Measurements from ENCODE around the gene PIGU. TPM values are rescaled to one million over a fixed set of nuclear protein-coding genes. Genes with fewer than 3 reads are reported as not detected.

PIGU gene
- total and polyA plus RNA-seq, 7 donors, result 9.5 to 34.2 (median 15.0) TPM

GRCh38 chr20:34552569-34552968 is 124.3 kb downstream of the PIGU start:
- intact Hi-C loops (cut with DNase I), result no loop called here
- DNase-seq, result no peak
- H3K4me3 ChIP-seq, result no peak overlapping the region
- WGBS, 3 donors, result 82 to 88% (median 83%) methylated on average over 6 of the region's 6 CpGs
- no peaks in the 10 kb centered on the region for H3K36me3 ChIP-seq (ENCODE audit: insufficient read depth in 1 of 2, low read depth in 1 of 2)
- no peaks in the 10 kb centered on the region for H3K27me3 ChIP-seq (ENCODE audit: insufficient read depth in 3 of 3, low read length in 2 of 3)
- H3K27ac ChIP-seq, result no peak overlapping the region
- H3K4me1 ChIP-seq, result peaks cover 4% of the 10 kb centered on the region
- ATAC-seq, result no peak
- TF ChIP-seq, protein P1, sequence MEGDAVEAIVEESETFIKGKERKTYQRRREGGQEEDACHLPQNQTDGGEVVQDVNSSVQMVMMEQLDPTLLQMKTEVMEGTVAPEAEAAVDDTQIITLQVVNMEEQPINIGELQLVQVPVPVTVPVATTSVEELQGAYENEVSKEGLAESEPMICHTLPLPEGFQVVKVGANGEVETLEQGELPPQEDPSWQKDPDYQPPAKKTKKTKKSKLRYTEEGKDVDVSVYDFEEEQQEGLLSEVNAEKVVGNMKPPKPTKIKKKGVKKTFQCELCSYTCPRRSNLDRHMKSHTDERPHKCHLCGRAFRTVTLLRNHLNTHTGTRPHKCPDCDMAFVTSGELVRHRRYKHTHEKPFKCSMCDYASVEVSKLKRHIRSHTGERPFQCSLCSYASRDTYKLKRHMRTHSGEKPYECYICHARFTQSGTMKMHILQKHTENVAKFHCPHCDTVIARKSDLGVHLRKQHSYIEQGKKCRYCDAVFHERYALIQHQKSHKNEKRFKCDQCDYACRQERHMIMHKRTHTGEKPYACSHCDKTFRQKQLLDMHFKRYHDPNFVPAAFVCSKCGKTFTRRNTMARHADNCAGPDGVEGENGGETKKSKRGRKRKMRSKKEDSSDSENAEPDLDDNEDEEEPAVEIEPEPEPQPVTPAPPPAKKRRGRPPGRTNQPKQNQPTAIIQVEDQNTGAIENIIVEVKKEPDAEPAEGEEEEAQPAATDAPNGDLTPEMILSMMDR (IDR thresholded peaks at IDR 0.05), result no peak
- H3K9me3 ChIP-seq, result no peaks in the 10 kb centered on the region

- no peak for ATAC-seq
- H3K4me1 ChIP-seq, result no peaks in the 10 kb centered on the region
- H3K27me3 ChIP-seq (ENCODE audit: insufficient read depth in 3 of 3, low read length in 2 of 3), result no peaks in the 10 kb centered on the region
- intact Hi-C loops (cut with DNase I), result no loop called here
- TF ChIP-seq, protein P1 (IDR thresholded peaks at IDR 0.05), result no peak
- 90 to 92% (median 91%) methylated on average over 13 of the region's 13 CpGs for WGBS, 3 donors
- H3K9me3 ChIP-seq, result no peaks in the 10 kb centered on the region
- DNase-seq, result no peak
- no peaks in the 10 kb centered on the region for H3K36me3 ChIP-seq (ENCODE audit: insufficient read depth in 1 of 2, low read depth in 1 of 2)
- no peak overlapping the region for H3K4me3 ChIP-seq
- H3K27ac ChIP-seq, result no peak overlapping the region
These were observed 127.0 kb downstream of the PIGU start for GRCh38 chr20:34549929-34550305.

- intact Hi-C loops (cut with DNase I), result no loop called here
- no peaks in the 10 kb centered on the region for H3K4me1 ChIP-seq
- H3K36me3 ChIP-seq (ENCODE audit: insufficient read depth in 1 of 2, low read depth in 1 of 2), result no peaks in the 10 kb centered on the region
- TF ChIP-seq, protein P1 (IDR thresholded peaks at IDR 0.05), result no peak
- no peaks in the 10 kb centered on the region for H3K27me3 ChIP-seq (ENCODE audit: insufficient read depth in 3 of 3, low read length in 2 of 3)
- 61 to 71% (median 64%) methylated on average over 20 of the region's 20 CpGs for WGBS, 3 donors
- DNase-seq, result no peak
- no peak overlapping the region for H3K4me3 ChIP-seq
- no peak for ATAC-seq
- H3K9me3 ChIP-seq, result no peaks in the 10 kb centered on the region
- no peak overlapping the region for H3K27ac ChIP-seq
These were observed 127.5 kb downstream of the PIGU start for GRCh38 chr20:34549291-34549928.

GRCh38 chr20:34547844-34548613 is 128.9 kb downstream of the PIGU start:
- Histone ChIP-seq H3K9me3 (no peaks in the 10 kb centered on the region), H3K4me3 (no peak overlapping the region), H3K27ac (no peak overlapping the region), H3K36me3 (ENCODE audit: insufficient read depth in 1 of 2, low read depth in 1 of 2) (no peaks in the 10 kb centered on the region), H3K4me1 (no peaks in the 10 kb centered on the region), H3K27me3 (ENCODE audit: insufficient read depth in 3 of 3, low read length in 2 of 3) (no peaks in the 10 kb centered on the region)
- DNase-seq, result no peak
- intact Hi-C loops (cut with DNase I), result no loop called here
- TF ChIP-seq, protein P1 (IDR thresholded peaks at IDR 0.05), result no peak
- 91 to 93% (median 91%) methylated on average over 22 of the region's 22 CpGs for WGBS, 3 donors
- ATAC-seq, result no peak

Data from psoas muscle (tissue), 8 donors.